ENCODE measurements around the gene AQP12B.

AQP12B gene

DNA sequence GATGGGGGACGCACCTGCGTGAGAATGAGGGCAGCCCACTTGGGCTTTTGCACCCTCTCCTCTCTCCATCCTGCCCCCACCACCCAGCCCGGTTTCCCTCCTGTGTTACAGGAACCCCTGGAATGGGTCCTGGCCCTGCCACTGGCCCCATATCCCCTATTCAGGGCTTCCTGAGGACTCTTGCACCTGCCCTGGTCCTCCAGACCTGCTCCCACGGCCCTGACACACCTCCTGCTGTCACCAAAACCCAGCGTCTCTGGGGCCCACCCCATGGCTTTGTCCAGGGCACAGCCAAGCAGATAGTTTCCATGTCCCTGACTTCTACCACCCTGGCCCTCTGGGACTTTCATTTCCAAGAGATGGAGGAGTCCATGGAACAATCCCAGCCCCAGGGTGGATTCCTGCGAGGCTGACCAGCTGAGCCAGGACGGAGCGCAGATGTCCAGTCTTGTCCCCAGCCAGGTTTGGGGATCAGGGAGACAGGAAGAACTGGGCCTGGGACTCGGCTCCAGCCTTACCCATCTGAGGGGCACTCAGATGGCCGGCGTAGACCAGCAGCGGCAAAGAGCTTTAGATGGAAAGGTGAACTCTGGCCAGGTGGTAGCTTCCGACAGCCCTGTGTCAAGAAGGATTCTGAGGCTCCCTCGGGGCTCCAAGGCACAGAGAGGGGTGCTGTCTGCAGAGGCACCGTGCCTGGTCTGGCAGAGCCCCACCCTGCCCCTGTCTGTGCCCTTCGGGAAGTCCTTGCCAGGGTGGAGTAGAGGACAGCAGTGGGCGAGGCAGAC, 45.4 kb downstream of the AQP12B start:
- TF ChIP-seq, protein P1, sequence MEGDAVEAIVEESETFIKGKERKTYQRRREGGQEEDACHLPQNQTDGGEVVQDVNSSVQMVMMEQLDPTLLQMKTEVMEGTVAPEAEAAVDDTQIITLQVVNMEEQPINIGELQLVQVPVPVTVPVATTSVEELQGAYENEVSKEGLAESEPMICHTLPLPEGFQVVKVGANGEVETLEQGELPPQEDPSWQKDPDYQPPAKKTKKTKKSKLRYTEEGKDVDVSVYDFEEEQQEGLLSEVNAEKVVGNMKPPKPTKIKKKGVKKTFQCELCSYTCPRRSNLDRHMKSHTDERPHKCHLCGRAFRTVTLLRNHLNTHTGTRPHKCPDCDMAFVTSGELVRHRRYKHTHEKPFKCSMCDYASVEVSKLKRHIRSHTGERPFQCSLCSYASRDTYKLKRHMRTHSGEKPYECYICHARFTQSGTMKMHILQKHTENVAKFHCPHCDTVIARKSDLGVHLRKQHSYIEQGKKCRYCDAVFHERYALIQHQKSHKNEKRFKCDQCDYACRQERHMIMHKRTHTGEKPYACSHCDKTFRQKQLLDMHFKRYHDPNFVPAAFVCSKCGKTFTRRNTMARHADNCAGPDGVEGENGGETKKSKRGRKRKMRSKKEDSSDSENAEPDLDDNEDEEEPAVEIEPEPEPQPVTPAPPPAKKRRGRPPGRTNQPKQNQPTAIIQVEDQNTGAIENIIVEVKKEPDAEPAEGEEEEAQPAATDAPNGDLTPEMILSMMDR (conservative IDR thresholded peaks at IDR 0.05; ENCODE audit: low read depth, low read length): no peak

GRCh38 chr2:240636563-240637115, 46.0 kb downstream of the AQP12B start:
- Histone ChIP-seq H2AFZ (ENCODE audit: low read depth) (no peak overlapping the region), H3K36me3 (ENCODE audit: insufficient read depth) (no peaks in the 10 kb centered on the region), H3K9ac (no peak overlapping the region), H4K20me1 (ENCODE audit: insufficient read depth) (no peaks in the 10 kb centered on the region), H3K4me3 (IDR thresholded peaks at IDR 0.05; ENCODE audit: insufficient read depth, low read depth, low read length) (no peak overlapping the region), H3K27ac (no peak overlapping the region), H3K4me1 (ENCODE audit: low read depth, poor library complexity, severe bottlenecking) (no peaks in the 10 kb centered on the region), H3K79me2 (ENCODE audit: insufficient read depth, low read depth) (no peaks in the 10 kb centered on the region), H3K4me2 (no peak overlapping the region), H3K27me3 (ENCODE audit: insufficient read depth, low read depth) (peaks cover 12% of the 10 kb centered on the region; the same call in 1 of the 2 replicates)
- TF ChIP-seq, protein P1 (conservative IDR thresholded peaks at IDR 0.05; ENCODE audit: low read depth, low read length): no peak

More for the DNA sequence above, 45.4 kb downstream of the AQP12B start:
- Histone ChIP-seq H3K27ac (no peak overlapping the region), H3K4me3 (IDR thresholded peaks at IDR 0.05; ENCODE audit: insufficient read depth, low read depth, low read length) (no peak overlapping the region), H3K79me2 (ENCODE audit: insufficient read depth, low read depth) (no peaks in the 10 kb centered on the region), H3K4me2 (no peak overlapping the region), H3K4me1 (ENCODE audit: low read depth, poor library complexity, severe bottlenecking) (no peaks in the 10 kb centered on the region), H3K9ac (no peak overlapping the region), H3K27me3 (ENCODE audit: insufficient read depth, low read depth) (peaks cover 12% of the 10 kb centered on the region; the same call in 1 of the 2 replicates), H4K20me1 (ENCODE audit: insufficient read depth) (no peaks in the 10 kb centered on the region), H2AFZ (ENCODE audit: low read depth) (no peak overlapping the region), H3K36me3 (ENCODE audit: insufficient read depth) (no peaks in the 10 kb centered on the region)

DNA sequence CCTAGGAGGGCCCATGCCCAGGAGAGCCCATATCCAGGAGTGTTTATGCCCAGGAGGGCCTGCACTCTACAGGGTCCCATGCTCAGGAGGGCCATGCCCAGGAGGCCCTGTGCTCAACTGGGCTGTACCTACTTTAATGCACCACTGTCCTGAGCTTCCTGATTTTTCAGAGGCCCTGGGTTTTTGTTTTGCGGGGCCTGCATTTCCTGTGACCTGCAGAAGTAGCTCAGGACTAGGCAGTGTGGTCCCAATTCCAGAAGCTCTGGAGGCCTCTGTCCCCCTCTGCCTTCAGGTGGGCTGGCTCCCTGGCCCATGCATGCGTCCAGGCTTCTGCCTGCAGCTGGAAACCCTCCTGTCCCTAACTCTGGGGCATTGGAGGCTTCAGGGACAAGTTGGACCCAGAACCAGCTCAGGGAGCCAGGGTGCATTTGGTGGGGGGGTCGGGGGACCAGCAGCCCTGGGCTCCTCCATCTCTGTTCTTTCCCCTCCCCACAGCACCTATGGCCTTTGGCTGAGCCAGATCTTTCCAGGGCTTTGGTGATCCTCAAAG, 46.6 kb downstream of the AQP12B start:
- Histone ChIP-seq H3K27me3 (ENCODE audit: insufficient read depth, low read depth) (peaks cover 12% of the 10 kb centered on the region; the same call in 1 of the 2 replicates), H3K4me2 (no peak overlapping the region), H3K9ac (no peak overlapping the region), H3K4me3 (IDR thresholded peaks at IDR 0.05; ENCODE audit: insufficient read depth, low read depth, low read length) (no peak overlapping the region), H3K4me1 (ENCODE audit: low read depth, poor library complexity, severe bottlenecking) (no peaks in the 10 kb centered on the region), H2AFZ (ENCODE audit: low read depth) (no peak overlapping the region), H3K27ac (no peak overlapping the region), H3K79me2 (ENCODE audit: insufficient read depth, low read depth) (no peaks in the 10 kb centered on the region), H3K36me3 (ENCODE audit: insufficient read depth) (no peaks in the 10 kb centered on the region), H4K20me1 (ENCODE audit: insufficient read depth) (no peaks in the 10 kb centered on the region)
- TF ChIP-seq, protein P1 (conservative IDR thresholded peaks at IDR 0.05; ENCODE audit: low read depth, low read length): no peak

GRCh38 chr2:240635121-240635997, 47.3 kb downstream of the AQP12B start:
- H3K27me3 ChIP-seq (ENCODE audit: insufficient read depth, low read depth): peaks cover 12% of the 10 kb centered on the region; the same call in 1 of the 2 replicates
- no peak overlapping the region for H3K4me2 ChIP-seq
- H3K79me2 ChIP-seq (ENCODE audit: insufficient read depth, low read depth): no peaks in the 10 kb centered on the region
- H4K20me1 ChIP-seq (ENCODE audit: insufficient read depth): no peaks in the 10 kb centered on the region
- no peaks in the 10 kb centered on the region for H3K36me3 ChIP-seq (ENCODE audit: insufficient read depth)
- no peak overlapping the region for H3K4me3 ChIP-seq (IDR thresholded peaks at IDR 0.05; ENCODE audit: insufficient read depth, low read depth, low read length)
- H3K9ac ChIP-seq: no peak overlapping the region
- TF ChIP-seq, protein P1 (conservative IDR thresholded peaks at IDR 0.05; ENCODE audit: low read depth, low read length): no peak
- no peaks in the 10 kb centered on the region for H3K4me1 ChIP-seq (ENCODE audit: low read depth, poor library complexity, severe bottlenecking)
- H2AFZ ChIP-seq (ENCODE audit: low read depth): no peak overlapping the region
- no peak overlapping the region for H3K27ac ChIP-seq

Data from KMS-11 (cell line).